SU-DHL-6 (cell line): ENCODE data around the gene CHSY1.
A peak's percentile ranks its signal among the peaks of the same experiment; 100 is the strongest.

Experiments
- H2AFZ ChIP-seq: fragments of 200-600 bp; sonication (generic); 2 replicates; pipeline ENCODE4 v1.6.1; 2014; ENCODE audit warnings: low read depth, mild to moderate bottlenecking, moderate library complexity, mixed read lengths, antibody characterized with exemption, low read length; ENCODE audit not compliant: severe bottlenecking
- H3F3A ChIP-seq: fragments of 200-600 bp; shearing (Covaris generic); 2 replicates; pipeline ENCODE4 v1.6.0; 2016; ENCODE audit warnings: antibody characterized with exemption, mild to moderate bottlenecking; ENCODE audit not compliant: insufficient read depth
- H3K27ac ChIP-seq: fragments of 200-600 bp; sonication (generic); 2 replicates; pipeline ENCODE4 v1.5.1; 2016; ENCODE audit warnings: low read depth, mild to moderate bottlenecking, low read length, moderate library complexity, mixed read lengths
- H3K27me3 ChIP-seq: fragments of 200-600 bp; sonication (generic), shearing (Covaris generic); 2 replicates; pipeline ENCODE4 v1.6.0; 2014; ENCODE audit warnings: mild to moderate bottlenecking, low read length
- H3K36me3 ChIP-seq: fragments of 200-600 bp; sonication (generic); 2 replicates; pipeline ENCODE4 v1.6.1; 2014; ENCODE audit warnings: mild to moderate bottlenecking, low read length, mixed read lengths
- H3K4me2 ChIP-seq: fragments of 300-600, 200-600 bp; shearing (Covaris generic), sonication (generic); 2 replicates; pipeline ENCODE4 v1.6.0; 2014; ENCODE audit warnings: low read length, low read depth, mild to moderate bottlenecking; ENCODE audit not compliant: poor library complexity, severe bottlenecking
- H3K4me3 ChIP-seq: fragments of 200-600 bp; sonication (generic); 2 replicates; pipeline ENCODE4 v1.5.1; 2014; ENCODE audit warnings: antibody characterized with exemption, low read length, mild to moderate bottlenecking, mixed read lengths; ENCODE audit not compliant: insufficient read depth, poor library complexity, severe bottlenecking
- H3K79me2 ChIP-seq: fragments of 200-600 bp; sonication (generic); 2 replicates; pipeline ENCODE4 v1.6.1; 2014; ENCODE audit warnings: mild to moderate bottlenecking, low read length, moderate library complexity; ENCODE audit not compliant: insufficient read depth
- H3K9ac ChIP-seq: fragments of 200-600 bp; sonication (generic); 2 replicates; pipeline ENCODE4 v1.7.0; 2014; ENCODE audit warnings: mild to moderate bottlenecking, low read length
- H3K9me2 ChIP-seq: fragments of 200-600 bp; sonication (generic); replicated peaks from 2 replicates; pipeline ENCODE4 v1.6.1; 2014; ENCODE audit warnings: low read length; ENCODE audit not compliant: insufficient read depth
- H3K9me3 ChIP-seq: fragments of 200-600 bp; sonication (generic); 2 replicates; pipeline ENCODE4 v1.6.1; 2014; ENCODE audit warnings: low read length, mixed read lengths; ENCODE audit not compliant: insufficient read depth
- H4K20me1 ChIP-seq: fragments of 200-600 bp; sonication (generic); 2 replicates; pipeline ENCODE4 v1.6.1; 2014; ENCODE audit warnings: low read depth, mild to moderate bottlenecking, antibody characterized with exemption, low read length, moderate library complexity, mixed read lengths
- EZH2phosphoT487 ChIP-seq: fragments of 200-600 bp; sonication (generic), shearing (Covaris generic); conservative IDR thresholded peaks from 2 replicates; pipeline ENCODE4 v1.6.1; 2018; ENCODE audit warnings: mild to moderate bottlenecking, antibody characterized with exemption, low read length, moderate library complexity, mixed read lengths
- TF ChIP-seq, protein P1 (sequence below): fragments of 200-600 bp; sonication (generic); IDR thresholded peaks from one replicate; pipeline ENCODE4 v1.5.1; 2017; ENCODE audit warnings: antibody characterized with exemption, mild to moderate bottlenecking, low read length, moderate library complexity; ENCODE audit not compliant: insufficient read depth, poor library complexity, severe bottlenecking

The CHSY1 gene

DNA sequence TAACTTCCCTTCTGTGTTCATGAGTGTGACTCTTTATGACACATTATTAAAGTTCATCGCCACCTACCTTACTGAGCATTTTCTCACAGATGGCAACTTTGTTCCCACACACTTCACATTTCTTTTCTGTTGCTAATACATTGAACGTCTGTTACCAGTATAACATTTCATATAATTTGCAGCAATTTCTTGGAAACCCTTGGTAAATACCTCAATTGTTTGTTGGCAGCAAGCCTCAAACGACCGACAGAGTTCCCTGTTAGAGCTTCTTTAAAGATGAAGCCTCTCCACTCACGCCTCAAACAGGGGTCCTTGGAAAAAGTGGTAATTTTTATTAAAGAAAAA is 3.2 kb upstream of the CHSY1 start:
- H3K9me2 ChIP-seq = no peaks in the 10 kb centered on the region
- peaks cover 9% of the 10 kb centered on the region for H3K79me2 ChIP-seq
- TF ChIP-seq EZH2phosphoT487 = no peak
- TF ChIP-seq, protein P1, sequence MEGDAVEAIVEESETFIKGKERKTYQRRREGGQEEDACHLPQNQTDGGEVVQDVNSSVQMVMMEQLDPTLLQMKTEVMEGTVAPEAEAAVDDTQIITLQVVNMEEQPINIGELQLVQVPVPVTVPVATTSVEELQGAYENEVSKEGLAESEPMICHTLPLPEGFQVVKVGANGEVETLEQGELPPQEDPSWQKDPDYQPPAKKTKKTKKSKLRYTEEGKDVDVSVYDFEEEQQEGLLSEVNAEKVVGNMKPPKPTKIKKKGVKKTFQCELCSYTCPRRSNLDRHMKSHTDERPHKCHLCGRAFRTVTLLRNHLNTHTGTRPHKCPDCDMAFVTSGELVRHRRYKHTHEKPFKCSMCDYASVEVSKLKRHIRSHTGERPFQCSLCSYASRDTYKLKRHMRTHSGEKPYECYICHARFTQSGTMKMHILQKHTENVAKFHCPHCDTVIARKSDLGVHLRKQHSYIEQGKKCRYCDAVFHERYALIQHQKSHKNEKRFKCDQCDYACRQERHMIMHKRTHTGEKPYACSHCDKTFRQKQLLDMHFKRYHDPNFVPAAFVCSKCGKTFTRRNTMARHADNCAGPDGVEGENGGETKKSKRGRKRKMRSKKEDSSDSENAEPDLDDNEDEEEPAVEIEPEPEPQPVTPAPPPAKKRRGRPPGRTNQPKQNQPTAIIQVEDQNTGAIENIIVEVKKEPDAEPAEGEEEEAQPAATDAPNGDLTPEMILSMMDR = no peak
- H3K9me3 ChIP-seq = no peaks in the 10 kb centered on the region
- H3K4me2 ChIP-seq = no peak overlapping the region
- H3K27ac ChIP-seq = no peak overlapping the region
- no peak overlapping the region for H2AFZ ChIP-seq
- no peak overlapping the region for H3K9ac ChIP-seq
- 0 out of 2 replicates have a peak, but pooled peaks cover 4% of the 10 kb centered on the region for H4K20me1 ChIP-seq
- no peaks in the 10 kb centered on the region for H3K36me3 ChIP-seq
- no peak overlapping the region for H3K4me3 ChIP-seq
- no peaks in the 10 kb centered on the region for H3K27me3 ChIP-seq
- H3F3A ChIP-seq = peaks cover 11% of the 10 kb centered on the region

DNA sequence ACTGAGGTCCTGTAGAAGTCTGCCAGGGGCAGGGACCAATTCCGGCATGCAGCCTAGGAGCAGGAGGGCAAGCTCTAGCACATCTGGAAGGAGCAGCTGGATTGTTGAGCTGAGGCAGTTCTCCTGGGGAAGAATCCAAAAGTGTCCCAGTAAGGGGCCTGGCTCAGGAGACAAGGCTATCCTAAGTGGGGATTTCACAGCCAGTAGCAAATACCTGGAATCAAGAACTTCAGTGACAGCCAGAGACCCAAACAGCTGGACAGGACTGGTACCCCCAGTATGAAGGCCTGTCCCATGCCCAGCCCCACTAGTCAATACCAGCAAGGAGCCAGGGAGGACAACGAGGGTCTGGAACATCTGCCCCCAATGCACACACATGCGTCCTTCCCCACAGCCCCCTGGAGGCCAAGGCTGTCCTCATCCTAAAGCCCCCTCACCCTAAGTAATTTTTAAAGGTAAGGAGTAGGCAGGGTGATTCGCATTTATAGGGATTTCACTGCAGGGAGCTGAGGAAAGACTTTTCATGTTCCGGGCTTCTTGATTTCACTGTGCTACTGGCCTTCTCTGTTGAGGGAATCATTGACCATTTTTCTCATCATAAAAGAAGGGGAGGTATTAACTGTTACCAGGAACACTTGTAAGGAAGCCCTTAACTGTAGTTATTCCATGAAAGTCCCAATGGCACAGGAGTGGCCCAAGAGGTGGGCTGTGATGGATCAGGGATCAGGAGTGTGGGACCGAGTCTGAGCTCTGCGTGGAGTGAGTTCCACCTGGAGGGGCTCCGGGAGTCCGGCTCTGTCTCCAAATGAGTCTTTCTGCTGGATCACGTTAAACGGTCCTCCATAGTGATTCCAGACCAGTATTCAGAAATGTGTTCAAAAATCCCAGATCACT is 2.6 kb upstream of the CHSY1 start:
- Histone ChIP-seq H3F3A (peaks cover 11% of the 10 kb centered on the region), H3K9me2 (no peaks in the 10 kb centered on the region)

DNA sequence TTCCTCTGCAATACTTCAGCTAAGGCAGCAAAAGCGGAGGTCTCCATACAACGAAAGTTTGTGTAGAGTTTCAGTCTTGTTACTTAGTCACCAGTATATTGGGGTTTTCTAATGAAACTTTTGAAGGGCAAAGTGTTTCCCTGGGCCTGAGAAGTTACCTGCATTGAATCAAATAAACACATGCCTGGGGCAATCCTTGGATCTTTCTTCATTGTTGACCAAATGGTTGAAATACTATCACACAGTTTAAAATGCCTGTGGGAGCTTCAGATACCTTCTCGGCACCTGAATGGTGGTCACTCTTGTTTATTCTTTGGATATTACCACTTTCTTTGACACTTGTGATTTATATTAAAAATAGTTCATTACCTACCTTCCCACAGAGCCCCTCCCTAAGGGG is 988 bp upstream of the CHSY1 start:
- Histone ChIP-seq H3K4me2 (peak overlapping the region; percentile 76), H3K4me3 (peak overlapping the region; percentile 77), H3K9ac (peak overlapping the region; percentile 63), H2AFZ (peak overlapping the region; percentile 84), H3K79me2 (peaks cover 24% of the 10 kb centered on the region), H3K9me2 (no peaks in the 10 kb centered on the region), H3K27ac (no peak overlapping the region), H4K20me1 (0 out of 2 replicates have a peak, but pooled peaks cover 4% of the 10 kb centered on the region), H3F3A (peaks cover 11% of the 10 kb centered on the region), H3K9me3 (no peaks in the 10 kb centered on the region), H3K27me3 (no peaks in the 10 kb centered on the region), H3K36me3 (no peaks in the 10 kb centered on the region)
- TF ChIP-seq, protein P1 = no peak
- no peak for TF ChIP-seq EZH2phosphoT487

More for the DNA sequence above, 2.6 kb upstream of the CHSY1 start:
- Histone ChIP-seq H3K27me3 (no peaks in the 10 kb centered on the region), H4K20me1 (0 out of 2 replicates have a peak, but pooled peaks cover 4% of the 10 kb centered on the region), H3K4me3 (no peak overlapping the region), H2AFZ (no peak overlapping the region), H3K4me2 (no peak overlapping the region), H3K9ac (no peak overlapping the region), H3K9me3 (no peaks in the 10 kb centered on the region), H3K27ac (no peak overlapping the region), H3K36me3 (no peaks in the 10 kb centered on the region), H3K79me2 (peaks cover 15% of the 10 kb centered on the region)
- TF ChIP-seq, protein P1 = no peak
- no peak for TF ChIP-seq EZH2phosphoT487
